ENCODE data around the gene TEKT4.

GRCh38 chr2:94873362-94874276 is 2.4 kb downstream of the TEKT4 start:
- TF ChIP-seq CTCF (IDR thresholded peaks at IDR 0.05; ENCODE audit: low read depth, low read length, missing input control) (no peak), EGR1 (IDR thresholded peaks at IDR 0.05; ENCODE audit: low read depth in 2 of 2) (no peak), TAF1 (conservative IDR thresholded peaks at IDR 0.05) (no peak), JUND (IDR thresholded peaks at IDR 0.05) (no peak), MAX (IDR thresholded peaks at IDR 0.05) (no peak)
